Small intestine (tissue), 7 donors: ENCODE measurements around the gene MORF4L2. TPM values are rescaled to one million over a fixed set of nuclear protein-coding genes. Genes with fewer than 3 reads are reported as not detected.
"Not testable (repeated sequence)": the region's sequence is repeated elsewhere in the genome, so short reads cannot be mapped to it uniquely, and the experiment has no call there.

Source experiments
- DNase-seq, 2 donors: peaks; one replicate each; pipeline versions ENCODE4 v3.0.0 to v3.0.0-alpha.2; 2013
- FAIRE-seq: peaks from 2 replicates; lab custom pipeline; 2012; peaks lifted over from hg19 to GRCh38; lab: Jason Lieb, UNC
- H3K27ac ChIP-seq, 3 donors: one replicate each; pipeline ENCODE4 v1.5.1; 2013; ENCODE audit warnings: low read length in 2 of 3, mild to moderate bottlenecking in 2 of 3, control low read depth in 1 of 3, inconsistent platforms in 1 of 3, low read depth in 1 of 3, moderate library complexity in 1 of 3
- H3K27me3 ChIP-seq, 3 donors: one replicate each; pipeline ENCODE4 v1.6.1; 2013; ENCODE audit warnings: low read length in 3 of 3, inconsistent platforms in 1 of 3; ENCODE audit not compliant: control insufficient read depth in 3 of 3, insufficient read depth in 3 of 3
- H3K36me3 ChIP-seq, 3 donors: one replicate each; pipeline ENCODE4 v1.6.1; 2013; ENCODE audit warnings: low read length in 3 of 3, inconsistent platforms in 1 of 3, low read depth in 1 of 3, mild to moderate bottlenecking in 1 of 3, moderate library complexity in 1 of 3; ENCODE audit not compliant: control insufficient read depth in 3 of 3, insufficient read depth in 2 of 3
- H3K4me1 ChIP-seq, 3 donors: one replicate each; pipeline ENCODE4 v1.6.1; 2013; ENCODE audit warnings: low read length in 2 of 3, inconsistent platforms in 1 of 3, low read depth in 1 of 3, mild to moderate bottlenecking in 1 of 3, moderate library complexity in 1 of 3; ENCODE audit not compliant: control insufficient read depth in 3 of 3, insufficient read depth in 2 of 3
- H3K4me3 ChIP-seq, 3 donors: one replicate each; pipeline ENCODE4 v1.5.1; 2013; ENCODE audit warnings: low read length in 3 of 3, control low read depth in 1 of 3, inconsistent platforms in 1 of 3, low read depth in 1 of 3, mild to moderate bottlenecking in 1 of 3, moderate library complexity in 1 of 3
- H3K9me3 ChIP-seq, 2 donors: one replicate each; pipeline ENCODE4 v1.6.1; 2013; ENCODE audit warnings: low read depth in 1 of 2, low read length in 1 of 2; ENCODE audit not compliant: control insufficient read depth in 2 of 2, insufficient read depth in 1 of 2
- WGBS, 3 donors: extraction: QIAGEN DNeasy Blood & Tissue Kit; methylation state at CpG; one replicate each; pipeline ENCODE4 v1.1.7; 2013; 5-methylcytosine and 5-hydroxymethylcytosine counted together
- polyA plus RNA-seq, 4 donors: library from polyadenylated mRNA; stranded (reverse) in 3 of 4; unstranded in 1 of 4; fragments of 200-250 nt in 3 of 4; fragments of 120-200 nt in 1 of 4; gene quantifications; one replicate each; pipeline versions ENCODE4 v1.2.1 to v1.2.3, GENCODE V29; 2013
- donor health status: healthy with polysubstance abuse.
- donor health status: control.
- donor health status: control.
- donor health status: Bipolar disorder and iron deficiency.
- donor health status: healthy.

The MORF4L2 gene
- polyA plus RNA-seq, 4 donors: 195 to 360 (median 258) TPM

DNA sequence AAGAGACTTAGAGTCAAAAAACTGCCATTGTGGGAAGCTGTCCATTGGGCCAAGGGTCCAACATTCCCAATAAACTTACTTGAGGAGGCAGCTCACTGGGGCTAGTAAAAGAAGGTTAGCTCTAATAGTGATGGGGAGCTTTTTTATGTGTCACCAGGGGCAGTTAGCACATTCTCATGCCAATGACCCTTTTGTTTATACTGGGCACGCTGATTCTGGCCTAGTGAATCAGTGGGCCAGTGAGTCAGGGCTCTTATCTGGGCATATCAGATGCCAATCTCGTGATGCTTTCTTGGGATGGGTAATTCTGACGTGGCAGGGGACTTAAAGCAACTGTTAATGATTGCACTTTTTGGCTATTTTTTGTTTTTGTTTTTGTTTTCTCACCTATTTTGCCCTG, 29.9 kb downstream of the MORF4L2 start:
- Histone ChIP-seq H3K4me3 (no peak overlapping the region), H3K9me3 (no peaks in the 10 kb centered on the region), H3K27ac (no peak overlapping the region), H3K4me1 (no peaks in the 10 kb centered on the region), H3K27me3 (no peaks in the 10 kb centered on the region), H3K36me3 (no peaks in the 10 kb centered on the region)
- FAIRE-seq (no peak), DNase-seq (no peak)
- WGBS, 3 donors: 25 to 56% (median 37%) methylated on average over 3 of the region's 3 CpGs

GRCh38 chrX:103655230-103656000, 31.1 kb downstream of the MORF4L2 start:
- not testable (repeated sequence) for DNase-seq, FAIRE-seq, H3K4me1 ChIP-seq, H3K36me3 ChIP-seq, H3K4me3 ChIP-seq, H3K9me3 ChIP-seq, H3K27me3 ChIP-seq, H3K27ac ChIP-seq
- WGBS, 3 donors: 89 to 96% (median 95%) methylated on average over 4 to 7 of the region's 7 CpGs

- WGBS, 3 donors: 86 to 89% (median 86%) methylated on average over 2 of the region's 2 CpGs
- peak in 1 of 2 donors; percentile 5 for DNase-seq
- no peaks in the 10 kb centered on the region for H3K4me1 ChIP-seq
- FAIRE-seq: no peak
- H3K27me3 ChIP-seq: no peaks in the 10 kb centered on the region
- H3K9me3 ChIP-seq: no peaks in the 10 kb centered on the region
- no peak overlapping the region for H3K27ac ChIP-seq
- no peaks in the 10 kb centered on the region for H3K36me3 ChIP-seq
- no peak overlapping the region for H3K4me3 ChIP-seq
These were observed 35.2 kb downstream of the MORF4L2 start for GRCh38 chrX:103651151-103651773.

DNA sequence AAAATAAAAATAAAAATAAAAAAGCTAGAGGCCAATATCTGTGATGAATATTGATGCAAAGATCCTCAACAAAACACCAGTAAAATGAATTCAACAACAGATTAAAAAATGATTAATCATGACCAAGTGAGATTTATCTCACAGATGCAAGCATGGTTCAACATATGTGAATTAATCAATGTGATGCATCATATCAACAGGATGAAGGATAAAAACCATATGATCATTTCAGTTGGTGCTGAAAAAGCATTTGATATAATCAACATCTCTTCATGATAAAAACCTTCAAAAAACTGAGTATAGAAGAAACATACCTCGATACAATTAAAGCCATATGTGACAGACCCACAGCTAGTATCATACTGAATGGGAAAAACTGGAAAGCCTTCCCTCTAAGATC, 38.9 kb downstream of the MORF4L2 start:
- WGBS, 3 donors: 69 to 86% (median 70%) methylated on average over 1 of the region's 1 CpG
- FAIRE-seq (no peak), DNase-seq (no peak)
- Histone ChIP-seq H3K27ac (no peak overlapping the region), H3K4me3 (no peak overlapping the region), H3K9me3 (no peaks in the 10 kb centered on the region), H3K36me3 (no peaks in the 10 kb centered on the region), H3K27me3 (no peaks in the 10 kb centered on the region), H3K4me1 (no peaks in the 10 kb centered on the region)

- no peaks in the 10 kb centered on the region for H3K27me3 ChIP-seq
- H3K4me3 ChIP-seq: no peak overlapping the region
- no peaks in the 10 kb centered on the region for H3K4me1 ChIP-seq
- H3K36me3 ChIP-seq: no peaks in the 10 kb centered on the region
- DNase-seq (no peak), FAIRE-seq (no peak)
- 63 to 85% (median 79%) methylated on average over 1 of the region's 1 CpG for WGBS, 3 donors
- H3K27ac ChIP-seq: no peak overlapping the region
- no peaks in the 10 kb centered on the region for H3K9me3 ChIP-seq
These were observed 42.4 kb downstream of the MORF4L2 start for GRCh38 chrX:103644125-103644524.

DNA sequence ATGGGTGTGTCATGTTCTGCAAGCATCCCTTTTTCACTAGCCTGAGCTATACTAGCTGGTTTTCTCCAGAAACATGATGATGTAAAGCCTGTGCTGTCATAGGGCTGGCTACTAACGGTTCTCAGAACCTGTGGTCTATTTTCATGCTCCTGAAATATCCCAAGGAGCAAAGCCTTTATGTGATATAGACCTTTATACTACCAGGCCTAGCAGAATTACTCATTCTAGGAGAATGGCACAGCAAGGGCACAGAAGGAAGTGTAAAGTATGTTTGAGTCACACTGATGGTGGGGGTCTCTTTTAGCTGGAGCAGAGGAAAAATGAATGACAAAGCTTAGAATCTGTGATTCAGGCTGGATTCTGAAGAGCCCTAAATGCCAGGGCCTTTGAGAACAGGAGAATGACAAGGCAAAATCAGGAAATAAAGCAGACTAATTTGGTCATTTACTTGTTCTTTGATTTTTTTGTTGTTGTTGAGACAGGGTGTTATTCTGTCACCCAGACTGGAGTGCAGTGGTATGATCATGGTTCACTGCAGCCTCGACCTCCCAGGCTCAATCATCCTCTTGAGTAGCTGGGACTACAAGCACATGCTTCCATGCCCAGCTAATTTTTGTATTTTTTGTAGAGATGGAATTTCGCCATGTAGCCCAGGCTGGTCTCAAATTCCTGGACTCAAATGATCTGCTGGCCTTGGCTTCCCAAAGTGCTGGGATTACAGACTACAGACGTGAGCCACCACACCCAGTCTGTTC, 45.9 kb downstream of the MORF4L2 start:
- 51 to 79% (median 73%) methylated on average over 4 of the region's 4 CpGs for WGBS, 3 donors
- Histone ChIP-seq H3K36me3 (no peaks in the 10 kb centered on the region), H3K4me1 (no peaks in the 10 kb centered on the region), H3K27me3 (no peaks in the 10 kb centered on the region), H3K27ac (no peak overlapping the region), H3K9me3 (no peaks in the 10 kb centered on the region), H3K4me3 (no peak overlapping the region)
- FAIRE-seq (no peak), DNase-seq (no peak)

GRCh38 chrX:103638479-103639346, 47.8 kb downstream of the MORF4L2 start:
- not testable (repeated sequence) for H3K27me3 ChIP-seq, H3K9me3 ChIP-seq, H3K4me3 ChIP-seq, H3K4me1 ChIP-seq, H3K36me3 ChIP-seq, H3K27ac ChIP-seq, FAIRE-seq
- DNase-seq: peak in 1 of 2 donors; percentile 9
- WGBS, 3 donors: 48 to 54% (median 52%) methylated on average over 4 to 6 of the region's 6 CpGs
